ENCODE data around the gene MAP3K8. TPM values are rescaled to one million over a fixed set of nuclear protein-coding genes. Genes with fewer than 3 reads are reported as not detected.

The MAP3K8 gene
- total and polyA plus RNA-seq, 2 of the 8 experiments (the other 6 are each of a cell fraction or from before 2014, with no cell fraction given) = 5.6 to 6.0 TPM

DNA sequence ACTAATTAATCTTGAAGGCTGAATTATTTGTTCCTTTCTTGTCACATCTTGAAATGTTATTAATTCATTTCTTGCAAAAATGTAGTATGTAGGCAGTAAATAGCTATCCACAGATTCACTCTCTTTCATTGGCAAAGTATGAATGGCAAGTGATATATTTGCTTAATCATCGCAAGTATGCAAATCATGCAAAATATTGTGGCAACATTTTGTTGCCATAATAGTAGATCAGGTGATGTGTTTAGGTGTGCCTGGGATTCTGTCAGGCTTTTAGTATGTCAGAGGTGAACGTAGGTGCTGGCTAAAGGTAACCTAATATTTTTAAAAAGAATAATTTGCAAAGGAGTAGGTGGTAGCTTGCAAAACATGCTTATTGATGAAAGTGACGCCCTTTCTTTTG lies 5.9 kb downstream of the MAP3K8 start:
- Histone ChIP-seq H3K79me1 (ENCODE audit: low read depth, low read length) (no peaks in the 10 kb centered on the region), H2AK5ac (ENCODE audit: low read depth, low read length) (no peak overlapping the region), H3K9ac (replicated peaks in 1 of 4; ENCODE audit: extremely low read depth in 1 of 4, low read depth in 3 of 4, low read length in 3 of 4) (no peak overlapping the region), H3K9me3 (ENCODE audit: insufficient read depth in 2 of 2, low read depth in 1 of 2, low read length in 1 of 2) (no peaks in the 10 kb centered on the region), H2BK12ac (ENCODE audit: low read depth, low read length) (no peak overlapping the region), H3K27me3 (replicated peaks in 1 of 4; ENCODE audit: control insufficient read depth in 3 of 4, extremely low read depth in 1 of 4, insufficient read depth in 3 of 4, low read length in 3 of 4) (peaks cover 0 to 4% (median 2%) of the 10 kb centered on the region in 4 experiments; a peak in 2 of 7 replicates), H2BK120ac (replicated peaks; ENCODE audit: low read depth, low read length) (no peak overlapping the region), H4K8ac (ENCODE audit: extremely low read depth, insufficient read depth, low read length) (no peak overlapping the region), H3K4me2 (ENCODE audit: insufficient read depth in 1 of 2, low read depth in 2 of 2, low read length in 2 of 2) (no peak overlapping the region), H3K56ac (replicated peaks; ENCODE audit: insufficient read length, low read depth, low read length) (no peak overlapping the region), H3K23me2 (ENCODE audit: low read depth, low read length) (0 out of 2 replicates have a peak, but pooled peaks cover 4% of the 10 kb centered on the region), H3K79me2 (ENCODE audit: control insufficient read depth in 1 of 2, insufficient read depth in 2 of 2, low read length in 2 of 2) (peaks cover 0 to 22% of the 10 kb centered on the region in 2 experiments; a peak in 2 of 4 replicates), H3K4me3 (ENCODE audit: extremely low read depth in 1 of 4, insufficient read depth in 2 of 4, low read depth in 3 of 4, low read length in 4 of 4) (no peak overlapping the region), H3K36me3 (ENCODE audit: control insufficient read depth in 2 of 4, insufficient read depth in 4 of 4, low read length in 3 of 4) (peaks cover 0 to 6% (median 3%) of the 10 kb centered on the region in 4 experiments; a peak in 4 of 8 replicates), H4K20me1 (replicated peaks in 1 of 2; ENCODE audit: control insufficient read depth in 1 of 2, insufficient read depth in 2 of 2, low read length in 2 of 2) (peaks cover 2 to 7% of the 10 kb centered on the region in 2 experiments), H3K27ac (ENCODE audit: low read depth, low read length) (no peak overlapping the region), H3K18ac (ENCODE audit: extremely low read depth, low read length) (no peak overlapping the region), H4K5ac (ENCODE audit: insufficient read length, low read depth, low read length) (no peak overlapping the region), H4K91ac (replicated peaks; ENCODE audit: insufficient read length, low read length) (no peak overlapping the region), H3K4me1 (replicated peaks in 1 of 4; ENCODE audit: control insufficient read depth in 3 of 4, insufficient read depth in 4 of 4, low read length in 3 of 4) (peaks cover 10 to 19% (median 13%) of the 10 kb centered on the region in 4 experiments; a peak in 6 of 7 replicates), H3K23ac (ENCODE audit: insufficient read length) (no peak overlapping the region), H2BK5ac (ENCODE audit: low read depth, low read length) (no peak overlapping the region), H3K14ac (ENCODE audit: insufficient read length) (no peak overlapping the region), H3K4ac (replicated peaks; ENCODE audit: insufficient read length, low read depth, low read length) (no peak overlapping the region), H2BK15ac (ENCODE audit: low read length) (no peak overlapping the region), H2AFZ (ENCODE audit: low read length) (no peak overlapping the region), H2BK20ac (ENCODE audit: low read length) (no peak overlapping the region)
- FAIRE-seq = no peak
- TF ChIP-seq CTBP2 (IDR thresholded peaks at IDR 0.05; ENCODE audit: borderline replicate concordance, insufficient read depth, insufficient read length, low read length) (no peak), NANOG (IDR thresholded peaks at IDR 0.05; ENCODE audit: insufficient read depth, low read depth, low read length, poor library complexity, severe bottlenecking) (no peak), CHD2 (IDR thresholded peaks at IDR 0.05; ENCODE audit: low read length) (no peak), BACH1 (IDR thresholded peaks at IDR 0.05; ENCODE audit: low read length) (no peak)
- DNase-seq (ENCODE audit: low read depth in 1 of 2, low spot score in 2 of 2) = no peak
- ChIA-PET CTCF (ENCODE audit: partially characterized antibody) (interaction anchor here (1.1 kb wide), 2 partner anchors 80 to 151 kb away, joined by 3 read pairs; no protein-coding TSS in a partner anchor), POLR2A (ENCODE audit: partially characterized antibody) (no interaction called here)
- WGBS, 2 experiments (ENCODE audit: extremely low coverage in 1 of 2, insufficient coverage in 1 of 2, insufficient read length in 1 of 2, insufficient replicate concordance in 2 of 2, low coverage in 1 of 2, low lambda C conversion rate in 2 of 2, missing lambda C conversion rate in 1 of 2) = 89% methylated on average over 3 of the region's 3 CpGs; no CpG with 5 or more reads in 1 of the 2 experiments

Measured in H1 (cell line).